NB4 (cell line): Measurements from ENCODE around the gene CHRM2.

Source experiments
- POLR2A ChIP-seq: IDR thresholded peaks from 2 replicates; pipeline ENCODE4 v1.6.1; 2011; ENCODE audit warnings: mild to moderate bottlenecking; ENCODE audit not compliant: insufficient read length; ENCODE audit errors: extremely low read depth
- TF ChIP-seq, protein P1 (sequence below): IDR thresholded peaks from one replicate; pipeline ENCODE4 v1.5.1; 2012; ENCODE audit warnings: low read depth, low read length

DNA sequence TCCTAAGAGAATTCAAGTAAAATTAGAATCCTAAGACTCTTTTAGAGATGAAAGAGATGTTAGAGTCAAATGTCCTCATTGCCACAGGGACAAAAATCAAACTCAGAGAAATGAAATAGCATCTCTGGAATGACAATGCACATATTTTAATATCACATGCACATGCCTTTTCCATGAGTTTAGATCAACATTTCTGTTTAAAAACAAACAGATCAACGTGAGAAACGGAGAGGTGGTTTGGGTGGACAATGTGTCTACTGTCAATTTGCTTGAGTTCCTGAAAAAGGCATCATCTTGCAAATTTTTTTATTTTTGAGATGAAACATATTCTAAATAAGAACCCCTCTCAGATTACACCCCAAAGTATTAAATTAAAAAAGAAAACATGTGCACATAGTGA is 130.0 kb downstream of the CHRM2 start:
- TF ChIP-seq, protein P1, sequence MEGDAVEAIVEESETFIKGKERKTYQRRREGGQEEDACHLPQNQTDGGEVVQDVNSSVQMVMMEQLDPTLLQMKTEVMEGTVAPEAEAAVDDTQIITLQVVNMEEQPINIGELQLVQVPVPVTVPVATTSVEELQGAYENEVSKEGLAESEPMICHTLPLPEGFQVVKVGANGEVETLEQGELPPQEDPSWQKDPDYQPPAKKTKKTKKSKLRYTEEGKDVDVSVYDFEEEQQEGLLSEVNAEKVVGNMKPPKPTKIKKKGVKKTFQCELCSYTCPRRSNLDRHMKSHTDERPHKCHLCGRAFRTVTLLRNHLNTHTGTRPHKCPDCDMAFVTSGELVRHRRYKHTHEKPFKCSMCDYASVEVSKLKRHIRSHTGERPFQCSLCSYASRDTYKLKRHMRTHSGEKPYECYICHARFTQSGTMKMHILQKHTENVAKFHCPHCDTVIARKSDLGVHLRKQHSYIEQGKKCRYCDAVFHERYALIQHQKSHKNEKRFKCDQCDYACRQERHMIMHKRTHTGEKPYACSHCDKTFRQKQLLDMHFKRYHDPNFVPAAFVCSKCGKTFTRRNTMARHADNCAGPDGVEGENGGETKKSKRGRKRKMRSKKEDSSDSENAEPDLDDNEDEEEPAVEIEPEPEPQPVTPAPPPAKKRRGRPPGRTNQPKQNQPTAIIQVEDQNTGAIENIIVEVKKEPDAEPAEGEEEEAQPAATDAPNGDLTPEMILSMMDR, result no peak
- no peak for TF ChIP-seq POLR2A
